ENCODE results near the gene RAB1A.

Gene RAB1A

DNA sequence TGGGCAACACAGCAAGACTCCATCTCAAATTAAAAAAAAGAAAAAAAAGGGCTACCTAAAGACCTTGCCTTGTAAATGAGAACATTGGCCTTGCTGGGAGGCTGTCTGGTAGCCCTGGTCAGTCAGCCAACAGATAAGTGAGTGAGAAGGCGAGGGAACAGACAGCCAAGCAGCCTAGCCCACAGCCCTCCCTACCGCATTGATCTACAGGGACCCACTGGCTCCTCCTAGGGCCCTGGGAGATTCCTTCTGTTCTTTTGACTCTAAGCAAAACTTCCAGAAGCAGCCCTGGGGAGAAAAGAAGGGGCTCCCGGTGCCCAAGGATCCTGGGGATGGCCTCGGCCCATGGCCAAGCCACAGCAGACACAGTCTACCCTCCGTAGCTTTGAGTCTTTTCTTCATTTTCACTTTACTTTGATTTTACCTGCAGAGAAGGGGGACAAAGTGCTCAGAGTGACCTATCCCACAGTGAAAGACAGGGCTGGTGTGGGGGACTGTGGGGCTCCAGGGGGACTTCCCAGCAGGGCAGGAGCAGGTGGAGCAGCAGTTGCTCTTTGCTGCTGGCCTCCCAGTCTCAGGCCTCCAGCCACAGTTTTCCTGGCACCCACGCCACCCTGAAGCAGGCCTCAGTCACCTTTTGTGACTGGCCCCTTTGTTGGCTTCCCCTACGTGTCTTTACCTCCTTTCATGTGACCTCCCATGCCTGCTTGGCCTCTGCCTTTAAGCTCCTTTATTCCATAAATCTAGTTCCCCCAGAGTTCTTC is 68.6 kb downstream of the RAB1A start:
- no peak for DNase-seq (ENCODE audit: low read depth)

DNA sequence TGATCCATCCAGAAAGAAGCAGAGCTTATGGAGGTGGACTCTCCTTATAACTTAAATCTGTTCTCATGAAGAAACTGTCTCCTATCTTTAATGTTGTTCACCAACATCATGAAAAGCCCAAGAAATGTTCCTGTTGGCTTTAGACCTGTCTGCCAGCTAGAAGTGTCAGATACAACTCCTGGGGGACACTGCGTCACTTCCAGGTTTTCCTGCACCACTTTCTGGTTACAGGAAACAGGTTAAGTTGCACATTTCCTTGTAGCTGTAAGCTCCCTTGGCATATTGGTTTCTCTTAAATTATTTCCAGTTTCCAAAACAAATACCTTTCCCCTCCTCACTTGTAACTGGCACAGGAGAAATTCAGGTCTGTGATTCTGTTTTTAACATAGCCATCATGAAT is 70.8 kb downstream of the RAB1A start:
- DNase-seq (ENCODE audit: low read depth) = no peak

DNA sequence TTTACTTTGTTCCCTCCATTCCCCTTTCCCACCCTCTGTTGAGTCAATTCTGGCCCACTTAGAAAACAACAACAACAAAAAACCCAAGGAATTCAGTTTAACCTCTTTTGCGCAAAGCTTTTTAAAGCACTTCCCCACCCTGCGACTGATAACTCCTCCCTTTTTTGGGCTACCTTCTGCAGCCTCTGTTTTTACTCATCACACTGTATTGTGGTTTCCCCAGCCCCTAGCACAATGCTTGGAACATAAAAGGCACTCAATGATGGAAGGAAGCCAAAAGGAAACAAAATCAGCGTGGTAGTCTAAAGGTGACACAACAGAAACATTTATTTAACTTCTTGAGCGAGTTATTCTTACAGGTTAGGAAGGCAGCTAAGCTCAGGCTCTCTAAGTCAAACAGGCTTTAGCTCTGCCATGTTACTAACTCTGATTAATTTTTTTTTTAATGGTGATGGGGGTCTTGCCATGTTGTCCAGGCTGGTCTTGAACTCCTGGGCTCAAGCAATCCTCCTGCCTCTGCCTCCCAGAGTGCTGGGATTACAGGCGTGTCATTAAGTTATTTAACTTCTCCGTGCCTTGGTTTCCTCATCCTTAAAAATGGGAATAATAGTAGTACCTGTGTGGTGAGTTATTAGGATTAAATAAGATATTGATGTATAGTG is 72.4 kb downstream of the RAB1A start:
- DNase-seq (ENCODE audit: low read depth) = peak; percentile 53

- no peak for DNase-seq (ENCODE audit: low read depth)
Measured at GRCh38 chr2:65057054-65057375, 72.9 kb downstream of the RAB1A start.

GRCh38 chr2:65056215-65057053 is 73.5 kb downstream of the RAB1A start, which contains the start of gene CEP68:
Gene CEP68, plus strand, starts transcription at chr2:65056416. Its CDS starts 13,029 bp downstream, at chr2:65069445.
- peak; percentile 93 for DNase-seq (ENCODE audit: low read depth)

GRCh38 chr2:65055422-65056214 is 74.3 kb downstream of the RAB1A start:
- no peak for DNase-seq (ENCODE audit: low read depth)

- no peak for DNase-seq (ENCODE audit: low read depth)
Measured at GRCh38 chr2:65054749-65055421, 75.0 kb downstream of the RAB1A start.

DNA sequence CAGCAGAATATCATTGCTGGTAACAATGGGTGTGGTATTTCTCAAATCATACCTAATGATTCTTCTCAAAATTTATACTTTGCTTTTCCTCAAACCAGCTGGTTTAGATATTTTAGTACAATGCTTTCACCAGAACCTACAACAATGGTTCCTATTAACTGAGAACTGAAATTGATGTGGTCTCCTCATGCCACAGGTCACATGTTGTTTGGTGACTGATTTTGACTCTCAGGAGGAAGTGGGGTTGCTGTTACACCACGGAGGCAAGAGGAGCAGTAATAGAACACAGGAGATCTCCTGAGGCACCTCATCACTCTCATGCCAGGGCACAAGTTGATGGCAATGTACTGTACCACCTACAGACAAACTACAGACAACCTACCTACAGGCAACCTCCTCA is 76.7 kb downstream of the RAB1A start:
- no peak for DNase-seq (ENCODE audit: low read depth)

DNA sequence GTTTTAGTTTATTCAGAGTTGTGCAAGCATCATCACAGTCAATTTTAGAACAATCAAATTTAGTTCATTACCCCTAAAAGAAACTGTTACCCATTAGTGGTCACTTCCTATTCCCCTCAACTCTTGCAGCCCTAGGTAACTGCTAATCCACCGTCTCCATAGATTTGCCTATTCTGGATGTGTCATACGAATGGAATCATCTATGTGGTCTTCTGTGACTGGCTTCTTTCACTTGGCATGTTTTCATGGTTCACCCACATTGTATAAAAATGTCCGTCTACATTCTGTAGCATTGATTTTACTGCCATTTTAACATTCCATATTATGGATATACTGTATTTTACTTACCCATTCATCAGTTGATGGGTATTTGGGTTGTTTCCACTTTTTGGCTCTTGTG is 79.0 kb downstream of the RAB1A start:
- no peak for DNase-seq (ENCODE audit: low read depth)

DNA sequence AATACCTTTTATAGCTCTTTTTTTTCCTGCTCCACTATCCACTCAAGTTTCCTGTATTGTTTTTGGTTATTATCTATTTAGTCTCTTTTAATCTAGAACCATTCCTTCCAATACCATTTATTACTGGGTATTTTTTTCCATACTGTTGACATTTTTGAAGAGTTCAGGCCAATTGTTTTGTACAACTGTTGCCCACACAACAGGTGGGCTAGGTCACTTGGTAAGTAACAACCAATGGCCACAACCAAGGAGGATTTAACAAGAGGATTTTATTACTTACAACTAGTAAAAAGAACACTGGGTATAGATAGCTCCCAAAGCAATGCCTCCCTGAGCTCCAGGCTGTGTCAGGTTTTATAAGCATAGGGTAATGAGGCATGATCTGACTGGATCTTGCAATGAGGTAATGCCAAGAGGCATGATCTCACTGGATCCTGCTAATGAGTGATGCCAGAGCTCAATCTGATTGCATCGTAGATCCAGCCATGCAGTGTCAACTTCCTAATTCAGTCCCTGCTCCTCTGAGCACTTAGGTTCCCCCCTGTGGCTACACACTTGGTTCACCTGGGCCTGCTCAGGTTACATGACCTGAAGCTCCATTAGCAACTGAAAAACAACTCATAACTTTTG is 80.8 kb downstream of the RAB1A start:
- DNase-seq (ENCODE audit: low read depth) = no peak

DNA sequence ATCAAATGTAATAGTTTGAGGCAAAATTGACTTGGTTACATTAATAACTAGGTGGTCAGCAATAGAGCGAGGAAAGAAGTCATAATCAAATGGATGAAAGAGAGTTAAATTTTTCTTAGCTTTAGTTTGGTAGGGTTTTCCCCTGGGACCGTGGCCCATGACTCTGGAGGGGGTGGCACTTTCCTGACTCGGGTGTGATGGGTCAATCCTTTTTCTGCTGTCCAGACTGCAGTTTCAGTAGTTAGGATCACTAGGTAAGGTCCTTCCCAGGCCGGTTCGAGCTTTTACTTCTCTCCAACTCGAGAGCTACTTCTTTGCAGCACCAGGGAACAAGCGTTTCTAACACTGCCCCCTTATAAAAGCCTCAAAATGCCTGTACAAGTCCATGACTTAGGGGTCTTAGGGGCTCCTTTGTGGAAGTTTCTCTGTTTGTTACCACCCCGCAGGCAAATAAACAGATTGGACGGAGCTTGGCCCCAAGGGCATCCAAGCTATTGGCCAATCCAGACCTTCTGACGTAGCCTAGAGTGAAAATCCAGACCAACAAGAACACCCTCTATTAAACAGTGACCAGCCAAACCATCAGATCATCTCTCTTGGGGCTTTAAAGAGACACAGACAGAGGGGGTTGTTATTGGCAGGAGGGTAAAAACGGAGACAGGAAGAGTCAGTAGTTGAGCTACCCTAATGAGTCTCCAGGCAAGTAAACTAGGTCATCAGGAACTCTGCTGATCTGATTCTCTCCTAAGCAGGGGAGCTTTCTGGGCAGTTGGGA is 83.1 kb downstream of the RAB1A start:
- DNase-seq (ENCODE audit: low read depth) = no peak

- DNase-seq (ENCODE audit: low read depth) = no peak
Measured at GRCh38 chr2:65045651-65046050, 84.3 kb downstream of the RAB1A start.

- no peak for DNase-seq (ENCODE audit: low read depth)
Measured at GRCh38 chr2:65044097-65044735, 85.7 kb downstream of the RAB1A start.

DNA sequence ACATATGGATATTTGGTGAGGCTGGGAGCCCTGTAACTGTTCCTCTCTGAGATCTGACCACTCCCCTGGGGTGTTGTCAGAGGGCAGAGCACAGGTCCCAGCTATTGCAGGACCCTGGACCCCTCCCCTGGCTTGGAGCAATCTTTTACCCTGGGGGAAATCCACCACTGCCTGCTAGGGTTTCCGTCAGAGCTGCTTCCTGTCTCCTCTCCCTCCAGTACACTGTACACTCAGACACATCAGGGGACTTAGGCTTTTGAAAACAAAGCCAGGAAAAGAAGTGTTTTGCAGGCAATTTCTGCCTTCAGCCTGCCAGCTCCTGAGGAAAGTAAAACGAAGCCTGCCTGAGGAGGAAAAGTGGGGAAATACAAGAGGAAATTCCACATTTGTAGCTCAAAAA is 86.9 kb downstream of the RAB1A start:
- no peak for DNase-seq (ENCODE audit: low read depth)

- DNase-seq (ENCODE audit: low read depth) = peak; percentile 67
Measured at GRCh38 chr2:65040400-65041261, 89.3 kb downstream of the RAB1A start.

DNA sequence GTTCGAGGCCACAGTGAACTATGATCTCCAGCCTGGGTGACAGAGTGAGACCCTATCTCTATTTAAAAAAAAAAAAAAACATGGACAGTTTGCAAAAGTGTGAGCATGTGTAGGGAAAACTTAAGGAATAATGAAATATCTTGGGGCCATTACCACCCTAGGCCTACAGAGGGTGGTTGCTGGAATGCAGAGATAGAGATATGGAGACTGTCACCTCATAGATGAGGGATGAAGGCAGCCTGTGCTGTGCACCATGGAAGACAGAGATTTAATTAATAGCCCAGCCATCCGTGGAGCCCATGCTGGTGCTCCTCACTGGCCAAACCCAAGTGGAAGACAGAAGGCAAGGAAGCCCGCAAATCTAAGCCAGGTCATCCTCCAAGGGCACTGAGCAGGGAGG is 90.3 kb downstream of the RAB1A start:
- DNase-seq (ENCODE audit: low read depth) = no peak

GRCh38 chr2:65037178-65037577 is 92.7 kb downstream of the RAB1A start:
- no peak for DNase-seq (ENCODE audit: low read depth)
